HepG2 (cell line): ENCODE measurements around the gene SLC9A1.

Experiments
- ATRX ChIP-seq: sonication (generic); formaldehyde crosslinking; IDR thresholded peaks from 2 replicates; pipeline ENCODE4 v1.4.0; 2020; ENCODE audit warnings: missing genetic modification reagents, borderline replicate concordance
- CTCF ChIP-seq: sonication (generic); formaldehyde crosslinking; IDR thresholded peaks from 2 replicates; pipeline ENCODE4 v1.5.0; 2020; ENCODE audit warnings: mild to moderate bottlenecking, missing genetic modification reagents, moderate library complexity
- MAZ ChIP-seq, 2 experiments: sonication (generic) in 1 of 2; formaldehyde crosslinking in 1 of 2; IDR thresholded peaks; 2 replicates each; pipeline versions ENCODE4 v1.5.0 to v1.6.1; 2012 to 2020; ENCODE audit warnings: low read depth in 2 of 2, mild to moderate bottlenecking in 2 of 2, borderline replicate concordance in 1 of 2, improper control_type of control experiment in 1 of 2, low read length in 1 of 2, missing genetic modification reagents in 1 of 2, moderate library complexity in 1 of 2

- TF ChIP-seq ATRX (CRISPR knock-in tag) (no peak), CTCF (CRISPR knock-in tag) (no peak), MAZ (IDR thresholded peaks at IDR 0.05; ENCODE audit: borderline replicate concordance, low read depth, low read length) (no peak), MAZ (CRISPR knock-in tag; IDR thresholded peaks at IDR 0.05; ENCODE audit: low read depth) (no peak)
Measured at GRCh38 chr1:27100335-27101053, 54.4 kb downstream of the SLC9A1 start.
